Testis (tissue), 2 donors: ENCODE results near the gene LST1.
A peak's percentile ranks its signal among the peaks of the same experiment; 100 is the strongest.

Experiments used
- CTCF ChIP-seq, 3 experiments: fragments of 450-650 bp in 2 of 3; fragments of 200-600 bp in 1 of 3; sonication (generic) in 1 of 3; IDR thresholded peaks; one replicate each; pipeline ENCODE4 v1.5.1; 2016 to 2019; ENCODE audit warnings: antibody characterized with exemption in 3 of 3, mild to moderate bottlenecking in 2 of 3, moderate library complexity in 1 of 3
- POLR2A ChIP-seq: fragments of 450-650 bp; IDR thresholded peaks from one replicate; pipeline ENCODE4 v1.6.1; 2017; ENCODE audit warnings: antibody characterized with exemption, mild to moderate bottlenecking, moderate library complexity

DNA sequence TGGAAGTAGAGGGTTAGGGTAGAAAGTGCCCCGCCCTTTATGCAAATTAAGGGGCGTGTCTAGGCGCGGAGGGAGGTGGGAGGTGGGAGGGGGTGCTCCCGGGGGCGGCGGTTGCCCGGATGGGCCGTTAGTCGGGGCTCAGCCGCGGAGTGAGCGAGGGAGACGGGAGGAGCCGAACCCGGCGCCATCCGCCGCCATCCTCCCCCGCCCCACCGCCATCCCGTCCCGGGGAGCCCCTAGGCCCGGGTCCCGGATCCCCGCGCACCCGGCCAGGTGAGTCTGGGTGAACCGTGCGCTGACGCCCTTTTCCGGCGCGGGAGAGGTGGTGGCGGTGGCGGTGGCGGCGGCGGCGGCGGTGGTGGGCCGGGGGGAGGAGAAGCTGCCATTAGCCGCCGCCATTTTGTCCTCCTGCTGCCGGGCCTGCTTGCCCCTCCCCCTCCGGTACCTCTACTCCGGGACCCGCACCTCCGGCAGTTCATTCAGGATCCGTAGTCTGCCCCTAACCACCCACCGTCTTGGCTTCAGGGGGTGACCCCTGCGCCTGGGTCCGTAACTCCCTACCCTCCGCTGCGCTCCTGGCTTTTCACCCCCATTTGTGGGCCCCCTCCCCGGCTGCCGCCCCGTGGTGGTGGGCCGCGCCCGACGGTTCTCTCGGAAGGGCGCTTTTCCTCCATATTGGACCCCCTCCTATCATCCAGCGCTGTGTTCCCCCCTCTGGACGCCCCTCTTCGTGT lies 34.7 kb downstream of the LST1 start, which contains the start of gene PRRC2A:
- TF ChIP-seq POLR2A (peak; percentile 30), CTCF (IDR thresholded peaks at IDR 0.05) (no peak)
